Measurements from ENCODE around the gene BARHL1.

Gene BARHL1

GRCh38 chr9:132578367-132578932 is 4.0 kb upstream of the BARHL1 start:
- no peaks in the 10 kb centered on the region for H3K4me1 Mint-ChIP-seq
- no peak for TF ChIP-seq CTCF (IDR thresholded peaks at IDR 0.05; ENCODE audit: unreplicated experiment in 3 of 3)
- H3K36me3 Mint-ChIP-seq (ENCODE audit: low read depth), result no peaks in the 10 kb centered on the region
- H3K27me3 Mint-ChIP-seq (ENCODE audit: low read depth), result peaks cover 94% of the 10 kb centered on the region
- H3K27ac Mint-ChIP-seq, result no peak overlapping the region
- H3K4me3 Mint-ChIP-seq, result peak overlapping the region in 1 of 3 experiments; percentile 5
- H3K9me3 Mint-ChIP-seq, result no peaks in the 10 kb centered on the region

- H3K4me1 Mint-ChIP-seq, result no peaks in the 10 kb centered on the region
- no peaks in the 10 kb centered on the region for H3K9me3 Mint-ChIP-seq
- no peaks in the 10 kb centered on the region for H3K36me3 Mint-ChIP-seq (ENCODE audit: low read depth)
Observed at GRCh38 chr9:132579427-132579798, 3.0 kb upstream of the BARHL1 start.

DNA sequence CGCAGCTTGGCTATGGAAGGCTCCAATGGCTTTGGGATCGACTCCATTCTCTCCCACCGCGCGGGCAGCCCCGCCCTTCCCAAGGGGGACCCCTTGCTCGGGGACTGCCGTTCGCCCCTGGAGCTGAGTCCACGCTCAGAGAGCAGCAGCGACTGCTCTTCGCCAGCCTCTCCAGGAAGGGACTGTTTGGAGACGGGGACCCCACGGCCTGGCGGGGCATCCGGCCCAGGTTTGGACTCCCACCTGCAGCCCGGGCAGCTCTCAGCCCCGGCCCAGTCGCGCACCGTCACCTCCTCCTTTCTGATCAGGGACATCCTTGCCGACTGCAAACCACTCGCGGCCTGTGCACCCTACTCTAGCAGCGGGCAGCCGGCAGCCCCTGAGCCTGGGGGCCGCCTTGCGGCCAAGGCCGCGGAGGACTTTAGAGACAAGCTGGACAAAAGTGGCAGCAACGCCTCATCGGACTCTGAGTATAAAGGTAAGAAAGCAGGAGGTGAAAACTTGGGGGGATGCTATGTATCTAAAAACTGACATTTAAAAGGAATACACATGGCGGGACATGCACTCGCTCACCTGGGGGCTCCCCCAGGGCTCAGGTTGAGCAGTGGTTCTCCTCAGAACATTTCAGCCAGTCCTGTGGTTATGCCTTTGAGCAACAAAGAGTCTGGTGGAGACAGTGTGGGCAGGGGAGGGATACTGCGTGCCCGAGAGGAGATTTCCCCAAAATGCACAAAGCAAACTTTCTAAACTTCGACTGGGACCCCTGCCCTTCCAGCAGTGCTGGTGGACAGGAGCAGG is 579 bp downstream of the BARHL1 start:
- Mint-ChIP-seq H3K36me3 (ENCODE audit: low read depth) (no peaks in the 10 kb centered on the region), H3K27me3 (ENCODE audit: low read depth) (peaks cover 100% of the 10 kb centered on the region), H3K4me3 (no peak overlapping the region), H3K4me1 (no peaks in the 10 kb centered on the region), H3K27ac (no peak overlapping the region), H3K9me3 (no peaks in the 10 kb centered on the region)
- no peak for TF ChIP-seq CTCF (IDR thresholded peaks at IDR 0.05; ENCODE audit: unreplicated experiment in 3 of 3)

More at GRCh38 chr9:132579427-132579798, 3.0 kb upstream of the BARHL1 start:
- H3K4me3 Mint-ChIP-seq, result no peak overlapping the region
- H3K27me3 Mint-ChIP-seq (ENCODE audit: low read depth), result peaks cover 98% of the 10 kb centered on the region
- TF ChIP-seq CTCF (IDR thresholded peaks at IDR 0.05; ENCODE audit: unreplicated experiment in 3 of 3), result no peak
- H3K27ac Mint-ChIP-seq, result no peak overlapping the region

DNA sequence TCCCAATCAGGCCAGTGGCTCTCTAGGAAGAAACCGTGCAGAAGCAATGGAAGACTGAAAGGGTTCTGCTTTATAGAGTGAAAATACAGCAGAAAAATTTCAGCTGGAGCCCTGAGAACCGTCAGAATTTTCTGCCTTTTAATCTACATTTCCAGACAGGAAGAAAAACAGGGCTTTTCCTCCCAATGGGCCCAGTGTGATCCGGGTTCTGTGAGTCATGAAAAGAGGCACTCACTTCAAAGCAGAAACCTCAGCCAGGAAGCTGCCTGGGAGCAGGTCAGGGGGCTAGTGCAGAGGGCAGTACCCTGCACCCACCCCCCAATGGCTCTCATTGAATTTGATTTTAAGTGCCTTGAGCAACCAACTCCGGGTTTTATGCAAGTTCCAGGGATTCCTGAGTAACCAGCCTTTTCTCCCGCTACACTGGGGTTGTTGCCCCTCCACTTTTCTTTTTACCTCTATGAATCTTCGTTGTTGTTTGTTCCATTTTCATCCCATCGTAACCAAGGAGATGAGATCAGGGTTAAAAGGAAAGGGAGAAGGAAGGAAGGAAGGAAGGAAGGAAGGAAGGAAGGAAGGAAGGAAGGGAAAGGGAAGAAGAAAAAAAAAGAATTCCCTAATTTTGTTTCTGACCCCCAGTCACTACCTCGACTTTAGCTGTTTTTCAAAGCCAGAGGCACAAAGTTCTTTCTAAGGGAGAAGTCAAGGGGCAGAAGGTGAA is 1.3 kb downstream of the BARHL1 start:
- Mint-ChIP-seq H3K36me3 (ENCODE audit: low read depth) (no peaks in the 10 kb centered on the region), H3K27me3 (ENCODE audit: low read depth) (peaks cover 100% of the 10 kb centered on the region)

More for the DNA sequence above, 1.3 kb downstream of the BARHL1 start:
- Mint-ChIP-seq H3K4me3 (no peak overlapping the region), H3K4me1 (no peaks in the 10 kb centered on the region), H3K27ac (no peak overlapping the region), H3K9me3 (no peaks in the 10 kb centered on the region)
- TF ChIP-seq CTCF (IDR thresholded peaks at IDR 0.05; ENCODE audit: unreplicated experiment in 3 of 3), result no peak
